HG02571 (cell line): Measurements from ENCODE around the gene GALNT12.

Source experiments
- ATAC-seq: cut with Tn5 transposase; IDR thresholded peaks from one replicate; pipeline ENCODE4 v1.9.1; 2021; ENCODE audit warnings: mild to moderate bottlenecking, moderate library complexity; ENCODE audit not compliant: unreplicated experiment

The GALNT12 gene

DNA sequence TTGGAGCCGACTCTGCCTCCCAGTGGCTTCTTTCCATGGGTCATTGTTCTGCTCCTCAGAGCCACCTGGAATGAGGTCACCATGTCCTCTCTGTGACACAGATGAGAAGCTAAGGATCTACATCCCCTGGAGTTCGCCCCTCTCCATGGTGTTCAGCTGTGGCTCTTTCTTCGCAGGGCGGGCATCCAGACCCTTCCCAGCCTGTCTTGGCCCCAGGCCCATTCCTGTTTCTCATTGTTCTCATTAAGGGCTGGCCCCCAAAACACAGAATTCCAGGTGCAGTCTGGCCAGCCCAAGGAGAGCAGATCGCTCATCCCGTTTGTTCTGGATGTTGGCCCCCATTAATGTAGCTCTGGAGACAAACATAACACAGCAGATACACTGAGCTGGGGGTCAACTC, 69.8 kb downstream of the GALNT12 start:
- ATAC-seq = no peak

DNA sequence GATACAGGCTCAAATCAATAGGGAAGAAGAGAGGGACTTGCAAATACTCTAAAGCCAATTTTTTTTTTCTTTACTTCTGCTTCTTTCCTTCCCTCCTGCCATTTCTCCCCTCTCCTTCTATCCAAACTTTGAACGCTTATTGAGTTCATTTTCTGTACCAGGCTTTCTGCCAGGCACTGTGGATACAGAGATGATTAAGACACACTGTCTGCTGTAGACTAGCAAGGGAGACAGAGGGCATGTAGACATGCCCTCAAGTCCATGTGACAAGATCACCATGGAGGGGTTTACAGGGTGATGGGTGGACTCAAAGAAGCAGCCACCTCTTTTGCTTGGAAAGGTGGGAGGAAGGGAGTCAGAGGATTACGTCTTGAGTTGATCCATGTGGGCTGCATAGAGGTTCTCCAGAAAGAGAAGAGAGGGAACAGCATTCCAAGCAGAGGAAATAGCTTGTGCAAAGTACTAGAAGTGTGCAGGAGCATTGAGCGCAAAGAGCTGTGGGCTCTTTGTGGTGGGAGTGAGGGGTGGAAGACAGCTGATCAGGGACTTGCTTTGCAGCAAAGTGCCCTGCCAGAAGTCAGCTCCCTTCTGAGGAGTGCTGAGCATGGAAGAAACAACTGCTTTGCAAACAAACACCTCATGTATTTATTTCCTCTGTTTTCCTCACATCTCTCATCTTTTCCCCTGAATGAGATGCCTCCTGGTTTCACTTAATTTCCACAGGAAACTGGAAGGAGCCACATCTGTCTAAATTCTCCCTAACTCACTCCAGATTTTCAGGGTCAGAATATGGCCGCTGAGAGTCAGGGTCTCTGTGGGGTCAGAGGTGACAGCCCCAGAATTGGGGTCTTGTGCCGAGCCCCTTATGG, 71.9 kb downstream of the GALNT12 start:
- no peak for ATAC-seq

DNA sequence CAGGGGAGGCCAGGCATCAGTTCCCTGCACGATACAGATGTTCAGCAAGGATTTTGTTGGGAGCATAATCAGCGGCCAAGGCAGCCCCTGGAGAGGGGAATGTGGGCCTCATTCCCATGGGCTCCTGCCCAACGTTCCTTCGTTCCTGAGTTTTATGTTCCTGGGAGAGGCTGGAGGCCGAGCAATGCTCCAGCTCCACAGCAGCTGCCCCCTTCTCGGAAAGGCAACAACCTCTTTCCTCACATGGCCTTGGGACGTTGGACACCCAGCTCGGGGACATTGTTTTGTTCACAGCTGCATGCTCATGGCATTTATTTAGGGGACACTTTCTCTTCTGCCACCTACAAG, 72.5 kb downstream of the GALNT12 start:
- no peak for ATAC-seq

- no peak for ATAC-seq
These were observed 73.0 kb downstream of the GALNT12 start for GRCh38 chr9:98880311-98881015.

GRCh38 chr9:98881356-98881755, 73.9 kb downstream of the GALNT12 start:
- ATAC-seq = no peak

GRCh38 chr9:98881836-98882568, 74.5 kb downstream of the GALNT12 start:
- ATAC-seq = no peak

DNA sequence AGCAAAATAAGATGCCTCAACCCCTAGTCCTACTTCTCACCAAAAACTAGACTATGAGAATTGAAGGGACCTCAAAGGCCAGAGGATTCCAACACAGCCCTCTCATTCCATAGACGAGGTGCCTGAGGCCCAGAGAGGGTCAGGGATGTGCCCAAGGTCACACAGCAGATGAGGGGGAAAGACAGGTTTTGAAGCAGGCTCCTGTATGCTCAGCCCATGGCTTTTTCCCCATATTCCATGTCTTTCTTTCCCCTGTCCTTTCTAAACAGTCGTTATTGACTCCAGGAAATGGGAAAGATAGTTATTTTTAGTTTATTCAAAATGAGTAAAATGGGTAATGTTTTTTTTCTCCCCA, 75.1 kb downstream of the GALNT12 start:
- ATAC-seq = no peak

DNA sequence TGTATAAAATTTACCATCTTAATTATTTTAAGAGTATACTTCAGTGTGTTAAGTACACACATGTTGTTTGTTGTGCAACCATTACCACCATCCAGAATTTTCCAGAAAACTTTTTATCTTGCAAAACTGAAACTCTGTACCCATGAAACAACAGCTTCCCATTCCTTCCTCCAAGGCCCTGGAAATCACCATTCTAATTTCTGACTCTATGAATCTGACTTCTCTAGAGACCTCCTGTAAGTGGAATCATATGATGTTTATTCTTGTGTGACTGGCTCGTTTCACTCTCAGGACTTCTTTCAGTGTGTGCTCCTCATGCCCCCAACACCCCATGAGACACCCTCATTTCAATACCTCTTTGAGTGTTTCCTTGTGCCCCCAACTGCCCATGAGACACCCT, 75.8 kb downstream of the GALNT12 start:
- no peak for ATAC-seq

DNA sequence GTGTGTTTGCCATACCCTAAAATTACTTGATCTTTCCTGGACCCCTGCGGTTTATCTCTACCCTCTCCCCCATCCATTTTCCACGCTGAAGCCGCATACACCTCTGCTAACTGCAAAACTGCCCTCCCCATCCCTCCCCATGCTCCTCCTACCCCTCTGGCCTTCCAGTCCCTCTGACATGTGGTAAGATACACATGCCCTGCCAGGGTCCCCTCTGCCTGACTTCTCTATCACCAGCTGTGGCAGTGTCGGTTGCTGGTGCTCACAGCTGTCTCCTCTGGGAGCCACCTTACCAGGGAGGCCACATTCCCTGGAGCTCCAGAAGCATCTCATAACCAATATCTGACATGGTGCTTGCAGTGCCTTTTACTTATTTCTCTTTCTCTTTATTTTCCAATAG, 77.4 kb downstream of the GALNT12 start:
- ATAC-seq = no peak

GRCh38 chr9:98885575-98886295, 78.3 kb downstream of the GALNT12 start:
- no peak for ATAC-seq

- no peak for ATAC-seq
These were observed 79.3 kb downstream of the GALNT12 start for GRCh38 chr9:98886691-98887229.

- ATAC-seq = no peak
These were observed 80.5 kb downstream of the GALNT12 start for GRCh38 chr9:98887918-98888510.

- no peak for ATAC-seq
These were observed 81.4 kb downstream of the GALNT12 start for GRCh38 chr9:98888801-98889421.

DNA sequence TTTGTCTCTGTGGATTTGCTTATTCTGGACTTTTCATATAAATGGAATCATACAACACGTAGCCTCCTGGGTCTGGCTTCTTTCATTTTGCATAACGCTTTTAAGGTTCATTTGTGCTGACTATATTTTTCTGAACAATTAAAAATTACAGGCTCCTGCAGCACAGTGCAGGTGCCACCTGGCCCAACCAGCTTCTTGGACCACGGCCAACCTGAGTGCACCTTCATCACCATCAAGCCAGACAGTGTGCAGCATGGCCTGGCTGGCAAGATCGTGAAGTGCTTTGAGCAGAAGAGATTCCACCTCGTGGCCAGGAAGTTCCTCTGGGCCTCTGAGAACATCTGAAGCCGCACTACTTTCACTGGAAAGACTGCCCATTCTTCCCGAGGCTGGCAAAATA, 82.8 kb downstream of the GALNT12 start:
- ATAC-seq = no peak

- no peak for ATAC-seq
These were observed 84.8 kb downstream of the GALNT12 start for GRCh38 chr9:98892288-98892687.

GRCh38 chr9:98892690-98893089, 85.2 kb downstream of the GALNT12 start:
- ATAC-seq = no peak

DNA sequence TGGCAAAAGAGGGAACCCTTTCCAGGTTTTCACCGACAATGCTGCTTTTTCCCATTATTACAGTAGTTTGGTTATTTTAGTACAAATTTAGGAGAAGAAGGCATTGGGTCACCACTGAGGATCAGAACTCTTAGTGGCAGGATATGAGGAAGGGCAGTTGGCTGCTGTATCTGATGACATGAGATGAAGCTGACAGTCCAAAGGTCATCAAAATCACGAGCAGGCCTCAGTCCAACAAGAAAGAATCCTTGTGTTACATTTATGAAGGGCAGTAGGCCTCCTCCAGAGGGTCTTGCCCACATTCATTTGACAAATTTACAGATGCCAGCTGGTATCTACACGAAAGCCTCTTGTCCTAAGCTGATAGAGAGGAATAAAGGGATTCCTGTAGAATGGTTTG, 86.7 kb downstream of the GALNT12 start:
- no peak for ATAC-seq

DNA sequence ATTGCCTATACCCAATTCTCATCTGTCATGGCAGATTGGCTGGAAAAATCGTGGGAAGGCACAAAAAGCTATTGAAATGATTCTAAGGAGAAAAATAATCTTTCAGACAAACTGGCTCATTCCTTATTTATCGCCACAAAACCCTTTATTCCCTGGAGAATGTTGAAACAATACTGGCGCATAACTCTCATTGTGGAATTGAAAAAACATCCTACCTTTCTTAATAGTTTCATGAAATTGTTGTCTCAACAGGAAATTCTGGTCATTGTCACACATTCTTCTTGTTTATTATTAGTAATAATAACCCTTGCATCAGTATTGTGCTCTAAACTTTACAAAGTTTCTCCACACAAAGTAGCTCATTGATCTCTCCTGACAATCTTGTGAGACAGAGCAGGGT, 87.3 kb downstream of the GALNT12 start:
- ATAC-seq = no peak

DNA sequence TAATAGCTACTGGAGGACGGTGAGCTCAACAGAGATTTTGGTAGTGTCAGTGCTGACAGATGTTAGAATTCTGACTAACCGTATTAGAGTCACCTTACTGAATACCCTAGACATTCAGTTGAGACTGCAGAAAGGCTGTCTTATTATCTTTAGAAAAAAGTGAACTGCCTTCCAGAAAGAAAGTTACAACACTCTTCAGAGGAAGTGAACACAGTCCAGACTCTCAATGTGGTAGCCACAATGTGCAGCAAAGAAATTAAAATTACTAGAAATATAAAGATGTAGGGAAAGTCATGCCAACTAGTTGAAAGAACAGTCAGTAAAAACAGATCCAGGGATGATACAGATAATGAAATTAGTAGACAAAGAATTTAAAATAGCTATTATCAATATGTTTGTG, 89.2 kb downstream of the GALNT12 start:
- ATAC-seq = no peak

- ATAC-seq = no peak
These were observed 90.3 kb downstream of the GALNT12 start for GRCh38 chr9:98897745-98898144.
